Measurements from ENCODE around the gene IL3. TPM values are rescaled to one million over a fixed set of nuclear protein-coding genes. Genes with fewer than 3 reads are reported as not detected.

Gene IL3
- total and polyA plus RNA-seq, 2 experiments from 2014 or later = 0.37 TPM; not detected in 1

GRCh38 chr5:132094393-132095076 is 34.1 kb downstream of the IL3 start:
- no peaks in the 10 kb centered on the region for H3K79me2 ChIP-seq
- 76% methylated on average over 12 of the region's 12 CpGs for WGBS (ENCODE audit: low lambda C conversion rate, missing lambda C conversion rate)
- H3K4me3 ChIP-seq = no peak overlapping the region
- DNase-seq (ENCODE audit: low spot score) = peak; percentile 67
- no peaks in the 10 kb centered on the region for H3K9me2 ChIP-seq (replicated peaks; ENCODE audit: insufficient read depth)
- H2AFZ ChIP-seq = no peak overlapping the region
- H3K36me3 ChIP-seq (replicated peaks; ENCODE audit: insufficient read depth, low read depth) = no peaks in the 10 kb centered on the region
- H3K27ac ChIP-seq = no peak overlapping the region
- no peaks in the 10 kb centered on the region for H3K4me1 ChIP-seq (ENCODE audit: insufficient read depth)
- no peaks in the 10 kb centered on the region for H3K27me3 ChIP-seq
- TF ChIP-seq EZH2phosphoT487 (IDR thresholded peaks at IDR 0.05; ENCODE audit: low read depth, severe bottlenecking, unreplicated experiment) (no peak), EZH2 (IDR thresholded peaks at IDR 0.05; ENCODE audit: borderline replicate concordance) (no peak), CTCF (IDR thresholded peaks at IDR 0.05; ENCODE audit: poor library complexity) (no peak)
- no peak overlapping the region for H3K4me2 ChIP-seq
- no peaks in the 10 kb centered on the region for H3K9me3 ChIP-seq (ENCODE audit: low read depth)
- no peaks in the 10 kb centered on the region for H4K20me1 ChIP-seq (ENCODE audit: insufficient read depth, poor library complexity, severe bottlenecking)

DNA sequence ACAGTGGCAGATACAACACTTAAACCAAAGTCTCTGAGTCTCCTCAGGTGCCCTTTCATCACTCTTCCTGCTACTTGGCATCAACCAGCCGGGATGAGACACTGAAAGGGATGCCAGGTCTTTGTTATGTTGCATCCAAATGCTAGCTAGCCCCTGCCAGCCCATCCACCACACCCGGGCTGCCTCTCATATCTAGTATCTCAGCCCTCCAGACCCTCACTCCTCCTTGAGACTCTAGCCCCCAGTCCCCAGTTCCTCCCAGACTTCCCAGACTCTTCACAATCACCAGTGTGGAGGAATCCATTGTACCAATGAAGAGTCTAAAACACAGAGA is 34.6 kb downstream of the IL3 start:
- Histone ChIP-seq H3K9me3 (ENCODE audit: low read depth) (no peaks in the 10 kb centered on the region), H3K27ac (no peak overlapping the region), H3K79me2 (no peaks in the 10 kb centered on the region), H3K9me2 (replicated peaks; ENCODE audit: insufficient read depth) (no peaks in the 10 kb centered on the region), H3K4me2 (no peak overlapping the region), H3K27me3 (no peaks in the 10 kb centered on the region), H4K20me1 (ENCODE audit: insufficient read depth, poor library complexity, severe bottlenecking) (no peaks in the 10 kb centered on the region), H3K4me3 (no peak overlapping the region), H2AFZ (no peak overlapping the region), H3K4me1 (ENCODE audit: insufficient read depth) (no peaks in the 10 kb centered on the region), H3K36me3 (replicated peaks; ENCODE audit: insufficient read depth, low read depth) (no peaks in the 10 kb centered on the region)
- no peak for TF ChIP-seq EZH2 (IDR thresholded peaks at IDR 0.05; ENCODE audit: borderline replicate concordance)
- TF ChIP-seq CTCF (IDR thresholded peaks at IDR 0.05; ENCODE audit: poor library complexity) = no peak
- TF ChIP-seq EZH2phosphoT487 (IDR thresholded peaks at IDR 0.05; ENCODE audit: low read depth, severe bottlenecking, unreplicated experiment) = no peak
- DNase-seq (ENCODE audit: low spot score) = no peak
- WGBS (ENCODE audit: low lambda C conversion rate, missing lambda C conversion rate) = 73% methylated on average over 2 of the region's 2 CpGs

GRCh38 chr5:132095424-132095972 is 35.0 kb downstream of the IL3 start:
- Histone ChIP-seq H3K4me2 (no peak overlapping the region), H3K9me3 (ENCODE audit: low read depth) (no peaks in the 10 kb centered on the region), H3K79me2 (no peaks in the 10 kb centered on the region), H3K4me1 (ENCODE audit: insufficient read depth) (no peaks in the 10 kb centered on the region), H4K20me1 (ENCODE audit: insufficient read depth, poor library complexity, severe bottlenecking) (no peaks in the 10 kb centered on the region), H3K27me3 (no peaks in the 10 kb centered on the region), H3K36me3 (replicated peaks; ENCODE audit: insufficient read depth, low read depth) (no peaks in the 10 kb centered on the region), H3K27ac (no peak overlapping the region), H2AFZ (no peak overlapping the region), H3K4me3 (no peak overlapping the region), H3K9me2 (replicated peaks; ENCODE audit: insufficient read depth) (no peaks in the 10 kb centered on the region)
- DNase-seq (ENCODE audit: low spot score) = no peak
- 85% methylated on average over 6 of the region's 6 CpGs for WGBS (ENCODE audit: low lambda C conversion rate, missing lambda C conversion rate)
- no peak for TF ChIP-seq CTCF (IDR thresholded peaks at IDR 0.05; ENCODE audit: poor library complexity)
- TF ChIP-seq EZH2phosphoT487 (IDR thresholded peaks at IDR 0.05; ENCODE audit: low read depth, severe bottlenecking, unreplicated experiment) = no peak
- TF ChIP-seq EZH2 (IDR thresholded peaks at IDR 0.05; ENCODE audit: borderline replicate concordance) = no peak

Measured in hepatocyte (in vitro differentiated cells).